GM18951 (cell line): ENCODE results near the gene HDAC5.
A peak's percentile ranks its signal among the peaks of the same experiment; 100 is the strongest.
"Not testable (repeated sequence)": the region's sequence is repeated elsewhere in the genome, so short reads cannot be mapped to it uniquely, and the experiment has no call there.

Experiments
- POLR2A ChIP-seq: IDR thresholded peaks from 4 replicates; pipeline ENCODE4 v1.6.1; 2011; ENCODE audit warnings: mild to moderate bottlenecking; ENCODE audit not compliant: insufficient read length, insufficient read depth; ENCODE audit errors: extremely low read depth
- in situ Hi-C: fragments of 300-500 bp; cut with MboI; formaldehyde crosslinking; loops from one replicate; pipeline ENCODE4 v1.12.0; 2022; ENCODE audit warnings: low sequenced_read_pairs, mixed read lengths, inconsistent platforms; ENCODE audit not compliant: unreplicated experiment

Gene HDAC5

GRCh38 chr17:44123356-44124117 is at the start of gene HDAC5:
HDAC5 (minus strand) TSS chr17:44123641; CDS start chr17:44117515, 6,126 bp downstream.
- TF ChIP-seq POLR2A: peak; percentile 53
- in situ Hi-C loops: no loop called here

- no peak for TF ChIP-seq POLR2A
- in situ Hi-C loops: no loop called here
Measured at GRCh38 chr17:44171931-44172455, 48.6 kb upstream of the HDAC5 start.

- in situ Hi-C loops: no loop called here
- no peak for TF ChIP-seq POLR2A
Measured at GRCh38 chr17:44170499-44171201, 47.2 kb upstream of the HDAC5 start, which contains the start of gene ASB16. ASB16 (plus strand) TSS chr17:44170704; CDS start chr17:44170790, 86 bp downstream.

GRCh38 chr17:44170135-44170498 is 46.7 kb upstream of the HDAC5 start:
- TF ChIP-seq POLR2A: no peak
- in situ Hi-C loops: no loop called here

GRCh38 chr17:44167181-44167861 is 43.9 kb upstream of the HDAC5 start:
- in situ Hi-C loops: no loop called here
- TF ChIP-seq POLR2A: no peak

GRCh38 chr17:44164476-44164875 is 41.0 kb upstream of the HDAC5 start:
- in situ Hi-C loops: no loop called here
- TF ChIP-seq POLR2A: no peak

GRCh38 chr17:44159519-44160210 is 36.2 kb upstream of the HDAC5 start:
- no peak for TF ChIP-seq POLR2A
- in situ Hi-C loops: no loop called here

- in situ Hi-C loops: no loop called here
- no peak for TF ChIP-seq POLR2A
Measured at GRCh38 chr17:44155488-44155887, 32.0 kb upstream of the HDAC5 start.

- in situ Hi-C loops: no loop called here
Measured at GRCh38 chr17:44152875-44153274, 29.4 kb upstream of the HDAC5 start.

GRCh38 chr17:44149750-44150329 is 26.4 kb upstream of the HDAC5 start:
- no peak for TF ChIP-seq POLR2A
- in situ Hi-C loops: no loop called here

More at GRCh38 chr17:44152875-44153274, 29.4 kb upstream of the HDAC5 start:
- no peak for TF ChIP-seq POLR2A

- in situ Hi-C loops: not testable (repeated sequence)
Measured at GRCh38 chr17:44149066-44149465, 25.6 kb upstream of the HDAC5 start.

GRCh38 chr17:44147812-44148211 is 24.4 kb upstream of the HDAC5 start:
- in situ Hi-C loops: no loop called here
- no peak for TF ChIP-seq POLR2A
